Keratinocyte (primary cell): Measurements from ENCODE around the gene OLFML2B. TPM values are rescaled to one million over a fixed set of nuclear protein-coding genes. Genes with fewer than 3 reads are reported as not detected.

ENCODE experiments used
- DNase-seq: peaks from one replicate; pipeline ENCODE4 v3.0.0-alpha.2; 2011; ENCODE audit warnings: low read depth, missing footprints, low spot score
- FAIRE-seq: peaks from 2 replicates; lab custom pipeline; 2011; peaks lifted over from hg19 to GRCh38; lab: Jason Lieb, UNC
- H2AFZ ChIP-seq: 2 replicates; pipeline ENCODE4 v1.6.0; 2012; ENCODE audit warnings: low read length, control low read depth, inconsistent platforms; ENCODE audit not compliant: control insufficient read depth
- H3K27ac ChIP-seq: 2 replicates; pipeline ENCODE4 v1.5.1; 2011; ENCODE audit warnings: low read length; ENCODE audit not compliant: control insufficient read depth, insufficient read depth
- H3K27me3 ChIP-seq: 3 replicates; pipeline ENCODE4 v1.6.0; 2011; ENCODE audit warnings: low read length; ENCODE audit not compliant: control insufficient read depth, insufficient read depth; ENCODE audit errors: extremely low read depth
- H3K36me3 ChIP-seq, 2 experiments: 2 replicates in 1 of 2; 3 replicates in 1 of 2; pipeline ENCODE4 v1.5.1; 2011; ENCODE audit warnings: low read length in 2 of 2, mild to moderate bottlenecking in 1 of 2; ENCODE audit not compliant: control insufficient read depth in 2 of 2, insufficient read depth in 2 of 2; ENCODE audit errors: extremely low read depth in 1 of 2
- H3K4me1 ChIP-seq: 3 replicates; pipeline ENCODE4 v1.5.1; 2011; ENCODE audit warnings: low read length; ENCODE audit not compliant: control insufficient read depth, insufficient read depth; ENCODE audit errors: extremely low read depth
- H3K4me2 ChIP-seq: 3 replicates; pipeline ENCODE4 v1.6.0; 2011; ENCODE audit warnings: low read depth, low read length; ENCODE audit not compliant: control insufficient read depth, insufficient read depth; ENCODE audit errors: extremely low read depth
- H3K4me3 ChIP-seq, 3 experiments: fragments of 200-600 bp in 1 of 3; sonication (generic) in 1 of 3; 2 replicates in 2 of 3; 3 replicates in 1 of 3; pipeline ENCODE4 v1.5.1; 2011 to 2016; ENCODE audit warnings: low read length in 3 of 3, mild to moderate bottlenecking in 3 of 3, control low read depth in 2 of 3, inconsistent platforms in 1 of 3, low read depth in 1 of 3, mixed read lengths in 1 of 3, mixed run types in 1 of 3, moderate library complexity in 1 of 3; ENCODE audit not compliant: control insufficient read depth in 2 of 3, insufficient read depth in 2 of 3; ENCODE audit errors: extremely low read depth in 1 of 3
- H3K79me2 ChIP-seq: 2 replicates; pipeline ENCODE4 v1.6.0; 2012; ENCODE audit warnings: low read length; ENCODE audit not compliant: control insufficient read depth, insufficient read depth
- H3K9ac ChIP-seq: 3 replicates; pipeline ENCODE4 v1.6.0; 2011; ENCODE audit warnings: low read length; ENCODE audit not compliant: control insufficient read depth, insufficient read depth; ENCODE audit errors: extremely low read depth
- H3K9me1 ChIP-seq: 3 replicates; pipeline ENCODE4 v1.6.0; 2011; ENCODE audit warnings: low read length; ENCODE audit not compliant: control insufficient read depth, insufficient read depth; ENCODE audit errors: extremely low read depth
- H3K9me3 ChIP-seq: 2 replicates; pipeline ENCODE4 v1.5.1; 2012; ENCODE audit warnings: low read depth, low read length; ENCODE audit not compliant: control insufficient read depth
- H4K20me1 ChIP-seq: 3 replicates; pipeline ENCODE4 v1.6.0; 2011; ENCODE audit warnings: low read length; ENCODE audit not compliant: control insufficient read depth, insufficient read depth; ENCODE audit errors: extremely low read depth
- CTCF ChIP-seq, 3 experiments: IDR thresholded peaks in 1 of 3; conservative IDR thresholded peaks in 1 of 3; optimal IDR thresholded peaks in 1 of 3; 2 replicates in 2 of 3; 3 replicates in 1 of 3; pipeline versions ENCODE3 to v1.5.1; 2011; ENCODE audit warnings: low read length in 3 of 3, mild to moderate bottlenecking in 3 of 3, moderate library complexity in 2 of 3, control low read depth in 1 of 3, inconsistent platforms in 1 of 3; ENCODE audit not compliant: insufficient read depth in 2 of 3; ENCODE audit errors: extremely low read depth in 1 of 3
- EZH2 ChIP-seq: IDR thresholded peaks from one replicate; pipeline ENCODE4 v1.6.1; 2012; ENCODE audit warnings: inconsistent platforms, mild to moderate bottlenecking, low read length, moderate library complexity
- dilution Hi-C: fragments of 300-500 bp; cut with MboI; formaldehyde crosslinking; loops from one replicate; pipeline ENCODE4 v1.7.0; 2020; ENCODE audit warnings: low sequenced_read_pairs; ENCODE audit not compliant: extremely low pct_ligation_motif_present
- polyA plus RNA-seq, 5 experiments: library from polyadenylated mRNA; depleted of rRNA in 3 of 5; stranded (reverse) in 3 of 5; stranded (forward) in 1 of 5; unstranded in 1 of 5; fragments of >200 nt; gene quantifications; 1 replicate in 1 of 5; 2 replicates in 3 of 5; 3 replicates in 1 of 5; pipeline versions ENCODE4 v1.2.1 to v1.2.3, GENCODE V29; 2011 to 2012; ENCODE audit warnings: missing spikeins in 2 of 5, low read depth in 1 of 5, low replicate concordance in 1 of 5

OLFML2B gene
- polyA plus RNA-seq, 1 donor (not counting 4 experiments of a cell fraction or from before 2014, with no cell fraction given) = not detected

DNA sequence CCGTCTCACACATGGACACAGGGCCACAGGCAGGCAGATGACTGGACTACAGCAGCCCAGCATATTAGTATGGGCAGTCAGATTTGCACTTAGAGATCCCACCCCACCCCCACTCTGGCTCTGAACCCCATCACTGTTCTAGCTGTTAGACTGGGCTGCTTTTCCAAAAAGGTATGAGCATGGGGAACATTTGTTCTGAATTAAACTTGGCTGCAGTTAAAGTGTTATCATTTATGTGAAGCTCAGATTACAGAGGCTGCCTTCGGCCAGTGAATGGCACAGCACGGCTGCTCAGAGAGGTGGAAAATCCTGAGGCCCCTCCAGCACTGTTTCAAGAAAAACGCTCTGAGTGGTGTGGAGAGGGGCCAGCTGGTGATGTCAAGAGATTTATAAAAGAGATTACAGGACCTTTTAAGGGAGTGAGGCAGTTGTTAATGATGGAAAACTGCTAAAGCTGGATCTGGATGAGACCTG lies 38.9 kb upstream of the OLFML2B start:
- H3K27ac ChIP-seq = no peak overlapping the region
- H4K20me1 ChIP-seq = no peaks in the 10 kb centered on the region
- H3K9me3 ChIP-seq = no peaks in the 10 kb centered on the region
- no peaks in the 10 kb centered on the region for H3K4me1 ChIP-seq
- TF ChIP-seq EZH2 (no peak), CTCF (optimal IDR thresholded peaks at IDR 0.05 in 1 of 3, IDR thresholded peaks at IDR 0.05 in 1 of 3, conservative IDR thresholded peaks at IDR 0.05 in 1 of 3; ENCODE audit: extremely low read depth in 1 of 3, insufficient read depth in 2 of 3, low read length in 3 of 3) (no peak)
- no peak overlapping the region for H2AFZ ChIP-seq
- H3K79me2 ChIP-seq = no peaks in the 10 kb centered on the region
- no peaks in the 10 kb centered on the region for H3K27me3 ChIP-seq
- H3K4me2 ChIP-seq = no peak overlapping the region
- no peak for FAIRE-seq
- no peaks in the 10 kb centered on the region for H3K9me1 ChIP-seq
- H3K36me3 ChIP-seq = no peaks in the 10 kb centered on the region
- H3K4me3 ChIP-seq = no peak overlapping the region
- H3K9ac ChIP-seq = no peak overlapping the region
- DNase-seq = no peak
- dilution Hi-C loops = no loop called here

DNA sequence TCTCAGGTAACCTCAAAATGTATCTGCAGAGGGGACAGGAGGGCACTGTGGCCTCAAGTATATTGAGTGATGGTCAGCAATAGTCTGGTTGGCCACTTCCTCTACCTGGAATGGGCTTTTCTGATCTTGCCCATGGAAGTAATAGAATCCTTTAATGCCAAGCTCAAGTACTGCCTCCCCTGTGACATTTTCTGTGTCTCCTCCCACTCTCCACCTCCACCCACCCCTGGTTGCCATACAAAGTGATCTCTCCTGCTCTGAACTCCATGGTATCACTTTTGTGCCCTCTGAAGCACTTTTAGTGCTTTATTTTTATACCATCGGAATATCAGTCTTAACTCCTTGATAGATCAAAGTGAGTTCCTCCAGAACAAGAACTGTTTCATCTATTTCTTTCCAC lies 36.6 kb upstream of the OLFML2B start:
- Histone ChIP-seq H3K27ac (no peak overlapping the region), H2AFZ (no peak overlapping the region), H3K9me1 (no peaks in the 10 kb centered on the region), H3K4me1 (peaks cover 2% of the 10 kb centered on the region), H3K4me2 (no peak overlapping the region), H3K9me3 (no peaks in the 10 kb centered on the region), H3K4me3 (no peak overlapping the region), H3K27me3 (no peaks in the 10 kb centered on the region), H3K9ac (no peak overlapping the region), H3K36me3 (no peaks in the 10 kb centered on the region), H3K79me2 (no peaks in the 10 kb centered on the region), H4K20me1 (no peaks in the 10 kb centered on the region)
- FAIRE-seq (no peak), DNase-seq (no peak)
- dilution Hi-C loops = no loop called here
- no peak for TF ChIP-seq CTCF (optimal IDR thresholded peaks at IDR 0.05 in 1 of 3, IDR thresholded peaks at IDR 0.05 in 1 of 3, conservative IDR thresholded peaks at IDR 0.05 in 1 of 3; ENCODE audit: extremely low read depth in 1 of 3, insufficient read depth in 2 of 3, low read length in 3 of 3)
- no peak for TF ChIP-seq EZH2
